Superior temporal gyrus (tissue), 1 donor: ENCODE results near the gene FER1L5.

Experiments used
- DNase-seq: peaks from one replicate; pipeline ENCODE4 v3.0.0-alpha.2; 2016; ENCODE audit errors: extremely low spot score

The FER1L5 gene

DNA sequence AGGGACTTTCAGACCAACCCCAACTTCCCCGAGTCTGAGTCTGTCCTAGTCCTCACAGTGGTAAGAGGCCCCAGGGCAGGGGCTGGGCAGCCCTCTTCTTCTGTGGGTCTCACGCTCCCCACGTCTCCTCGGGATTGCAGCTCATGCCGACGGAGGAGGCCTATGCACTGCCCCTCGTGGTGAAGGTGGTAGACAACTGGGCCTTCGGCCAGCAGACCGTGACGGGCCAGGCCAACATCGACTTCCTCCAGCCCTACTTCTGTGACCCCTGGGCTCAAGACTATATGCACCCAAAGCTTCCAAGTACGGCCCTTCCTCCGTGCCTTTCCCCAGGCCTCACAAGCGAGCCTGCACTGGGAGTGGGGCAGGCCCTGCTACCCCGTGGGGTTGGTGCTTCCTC lies 53.0 kb downstream of the FER1L5 start:
- no peak for DNase-seq

- DNase-seq: no peak
These were observed 54.9 kb downstream of the FER1L5 start for GRCh38 chr2:96697476-96697875.

DNA sequence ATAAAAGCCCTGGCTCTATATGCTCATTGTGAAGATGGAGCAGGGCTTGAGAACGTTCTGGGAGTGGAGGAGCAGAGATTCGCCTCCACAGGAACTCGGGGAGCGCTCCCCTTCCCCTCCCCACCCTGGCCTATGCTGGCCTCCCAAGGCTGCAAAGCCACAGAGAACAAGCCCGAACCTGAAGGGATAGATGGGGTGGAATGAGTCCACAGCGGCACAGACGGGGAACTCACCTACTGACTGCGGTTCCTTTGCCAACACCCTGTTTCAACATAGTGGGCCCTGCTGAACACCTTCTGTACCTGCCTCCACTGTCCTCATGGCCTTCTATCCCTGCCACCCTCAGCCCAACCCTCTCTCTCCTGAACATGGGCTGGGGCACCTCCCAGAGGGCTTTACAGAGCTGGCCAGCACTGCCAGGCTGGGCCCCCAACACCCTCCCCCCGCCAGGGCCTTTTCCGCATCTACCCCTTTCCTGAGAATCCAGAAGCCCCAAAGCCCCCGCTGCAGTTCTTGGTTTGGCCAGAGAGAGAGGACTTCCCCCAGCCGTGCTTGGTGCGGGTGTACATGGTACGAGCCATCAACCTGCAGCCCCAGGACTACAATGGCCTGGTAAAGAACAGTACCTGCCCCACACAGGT lies 55.8 kb downstream of the FER1L5 start:
- DNase-seq: no peak

DNA sequence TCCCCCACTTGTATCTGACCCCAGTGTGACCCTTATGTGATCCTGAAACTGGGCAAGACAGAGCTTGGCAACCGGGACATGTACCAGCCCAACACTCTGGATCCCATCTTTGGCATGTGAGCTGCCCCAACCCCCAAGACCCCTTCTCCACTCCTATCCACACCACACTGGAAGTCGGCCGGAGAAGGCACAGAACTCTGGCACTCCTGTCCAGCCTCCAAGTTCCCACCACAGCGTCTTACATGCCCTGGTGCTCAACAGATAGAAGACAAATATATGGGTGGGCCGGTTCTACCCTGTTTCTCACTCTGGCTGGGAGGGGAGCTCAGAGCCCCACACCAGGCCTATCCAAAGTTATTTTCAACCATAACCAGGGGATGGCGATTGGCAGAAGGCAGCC lies 56.5 kb downstream of the FER1L5 start:
- DNase-seq: no peak

- DNase-seq: no peak
These were observed 57.1 kb downstream of the FER1L5 start for GRCh38 chr2:96699621-96700020.

DNA sequence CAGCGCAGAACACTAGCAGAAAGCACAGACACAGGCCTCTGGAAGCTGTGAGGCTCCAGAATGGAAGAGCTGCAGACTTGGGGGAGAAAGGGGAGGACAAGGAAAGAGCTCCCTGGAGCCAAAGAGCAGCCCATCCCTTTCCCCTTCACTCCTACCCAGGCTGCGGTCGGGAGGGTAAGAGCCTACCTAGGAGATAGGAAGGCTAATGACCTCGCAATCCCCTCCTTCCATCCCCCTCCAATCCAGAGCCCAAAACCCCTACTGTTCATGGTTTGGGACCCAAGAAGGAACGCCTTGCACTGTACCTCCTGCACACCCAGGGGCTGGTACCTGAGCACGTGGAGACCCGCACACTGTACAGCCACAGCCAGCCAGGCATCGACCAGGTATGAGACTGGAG lies 57.5 kb downstream of the FER1L5 start:
- no peak for DNase-seq

- no peak for DNase-seq
These were observed 59.1 kb downstream of the FER1L5 start for GRCh38 chr2:96701636-96702035.

GRCh38 chr2:96702098-96702785 lies 59.7 kb downstream of the FER1L5 start:
- DNase-seq: no peak

GRCh38 chr2:96703021-96703751 lies 60.6 kb downstream of the FER1L5 start:
- DNase-seq: no peak

DNA sequence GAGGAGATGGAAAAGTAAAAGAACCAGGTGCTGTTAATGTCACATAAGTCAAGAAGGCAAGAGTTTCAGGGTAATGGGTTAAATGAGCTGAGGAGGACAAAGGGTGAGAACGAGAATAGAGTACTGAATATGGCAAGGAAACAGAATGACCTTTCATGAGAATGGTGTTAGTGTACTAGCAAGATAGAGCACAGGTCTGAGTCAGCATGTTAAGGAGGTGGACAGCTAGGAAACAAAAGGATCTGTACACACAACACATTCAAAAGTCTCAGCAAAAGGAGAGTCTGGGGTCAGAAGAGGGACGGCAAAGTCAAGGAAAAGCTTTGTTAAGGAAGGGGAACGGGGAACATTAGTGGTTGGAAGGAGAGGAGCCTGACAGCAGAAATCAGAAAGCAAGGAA lies 68.4 kb downstream of the FER1L5 start:
- no peak for DNase-seq

GRCh38 chr2:96715658-96716057 lies 73.1 kb downstream of the FER1L5 start:
- no peak for DNase-seq

GRCh38 chr2:96716388-96716787 lies 73.8 kb downstream of the FER1L5 start:
- DNase-seq: no peak

DNA sequence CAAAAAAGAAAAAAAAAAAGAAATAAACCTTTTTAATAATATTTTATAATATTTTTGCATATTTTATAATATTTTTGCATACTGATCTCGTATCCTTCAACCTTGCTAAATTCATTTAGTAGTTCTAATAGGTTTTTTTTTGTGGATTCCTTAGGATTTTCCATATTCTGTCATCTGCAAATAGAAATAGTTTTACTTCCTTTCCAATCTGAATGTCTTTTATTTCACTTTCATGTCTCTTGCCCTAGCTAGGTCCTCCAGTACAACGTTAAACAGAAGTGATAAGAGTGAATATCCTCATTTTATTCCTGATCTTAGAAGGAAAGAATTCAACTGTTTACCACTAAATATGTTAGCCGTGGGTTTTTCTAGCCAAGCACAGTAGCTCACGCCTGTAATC lies 83.6 kb downstream of the FER1L5 start:
- DNase-seq: no peak

GRCh38 chr2:96727431-96727830 lies 84.9 kb downstream of the FER1L5 start:
- no peak for DNase-seq

- no peak for DNase-seq
These were observed 87.2 kb downstream of the FER1L5 start for GRCh38 chr2:96729748-96730147.

- DNase-seq: no peak
These were observed 87.6 kb downstream of the FER1L5 start for GRCh38 chr2:96730212-96730611.

GRCh38 chr2:96733931-96734330 lies 91.4 kb downstream of the FER1L5 start:
- no peak for DNase-seq

- DNase-seq: peak; percentile 40
These were observed 92.5 kb downstream of the FER1L5 start for GRCh38 chr2:96734880-96735583.

- DNase-seq: no peak
These were observed 94.7 kb downstream of the FER1L5 start for GRCh38 chr2:96737251-96737650.

GRCh38 chr2:96737831-96738230 lies 95.3 kb downstream of the FER1L5 start:
- no peak for DNase-seq

GRCh38 chr2:96739076-96739632 lies 96.6 kb downstream of the FER1L5 start:
- DNase-seq: no peak
